Measurements from ENCODE around the gene SH2D7. TPM values are rescaled to one million over a fixed set of nuclear protein-coding genes. Genes with fewer than 3 reads are reported as not detected.

SH2D7 gene
- total and polyA plus RNA-seq, 2 experiments from 2014 or later: 0.31 TPM; not detected in 1

DNA sequence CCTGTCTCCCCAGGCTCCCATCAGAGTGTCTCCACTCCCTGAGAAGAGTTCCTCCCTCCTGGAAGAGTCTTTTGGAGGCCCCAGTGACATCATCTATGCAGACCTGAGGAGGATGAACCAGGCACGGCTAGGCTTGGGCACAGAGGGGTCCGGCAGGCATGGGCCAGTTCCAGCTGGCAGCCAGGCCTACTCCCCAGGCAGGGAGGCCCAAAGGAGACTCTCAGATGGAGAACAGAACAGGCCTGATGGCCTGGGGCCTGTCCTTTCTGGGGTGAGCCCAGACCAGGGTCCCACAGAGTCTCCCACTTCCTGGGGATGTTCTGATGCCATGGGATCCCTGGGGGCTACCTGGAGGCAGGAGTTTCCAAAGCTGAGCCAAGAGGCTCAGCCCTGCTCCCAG lies 8.5 kb downstream of the SH2D7 start:
- Histone ChIP-seq H2AFZ (no peak overlapping the region), H3K27me3 (ENCODE audit: insufficient read depth) (no peaks in the 10 kb centered on the region), H3K4me1 (ENCODE audit: insufficient read depth) (no peaks in the 10 kb centered on the region), H3K4me3 (no peak overlapping the region), H3K9me2 (ENCODE audit: insufficient read depth) (no peaks in the 10 kb centered on the region), H3K79me2 (replicated peaks; ENCODE audit: insufficient read depth) (no peaks in the 10 kb centered on the region), H3K4me2 (no peak overlapping the region), H3K27ac (ENCODE audit: low read depth) (no peak overlapping the region), H3F3A (replicated peaks; ENCODE audit: low read depth) (no peaks in the 10 kb centered on the region), H3K36me3 (ENCODE audit: insufficient read depth) (no peaks in the 10 kb centered on the region), H4K20me1 (replicated peaks; ENCODE audit: insufficient read depth) (no peaks in the 10 kb centered on the region)
- H3K27ac Mint-ChIP-seq: no peak overlapping the region
- H3K4me1 Mint-ChIP-seq: no peaks in the 10 kb centered on the region
- H3K36me3 Mint-ChIP-seq (ENCODE audit: low read depth): peaks cover 3% of the 10 kb centered on the region; the same call in 1 of the 3 replicates
- no peak for ATAC-seq
- H3K9me3 Mint-ChIP-seq: no peaks in the 10 kb centered on the region
- H3K27me3 Mint-ChIP-seq (ENCODE audit: insufficient read depth, low read depth, poor library complexity): peaks cover 8% of the 10 kb centered on the region
- DNase-seq (ENCODE audit: low spot score): no peak
- no peak overlapping the region for H3K4me3 Mint-ChIP-seq
- TF ChIP-seq ZNF331 (CRISPR knock-in tag; IDR thresholded peaks at IDR 0.05; ENCODE audit: low read depth) (no peak), ZNF114 (CRISPR knock-in tag; IDR thresholded peaks at IDR 0.05) (no peak), EZH2 (IDR thresholded peaks at IDR 0.05; ENCODE audit: low read depth, unreplicated experiment) (no peak), POLR2AphosphoS5 (IDR thresholded peaks at IDR 0.05; ENCODE audit: low read depth) (no peak), EZH2phosphoT487 (IDR thresholded peaks at IDR 0.05; ENCODE audit: unreplicated experiment) (no peak), JUNB (IDR thresholded peaks at IDR 0.05; ENCODE audit: unreplicated experiment) (no peak), STAT1 (IDR thresholded peaks at IDR 0.05; ENCODE audit: unreplicated experiment) (no peak), NANOG (IDR thresholded peaks at IDR 0.05; ENCODE audit: borderline replicate concordance) (no peak), CREB1 (CRISPR knock-in tag; IDR thresholded peaks at IDR 0.05; ENCODE audit: low read depth) (no peak)
- TF ChIP-seq, protein P1, sequence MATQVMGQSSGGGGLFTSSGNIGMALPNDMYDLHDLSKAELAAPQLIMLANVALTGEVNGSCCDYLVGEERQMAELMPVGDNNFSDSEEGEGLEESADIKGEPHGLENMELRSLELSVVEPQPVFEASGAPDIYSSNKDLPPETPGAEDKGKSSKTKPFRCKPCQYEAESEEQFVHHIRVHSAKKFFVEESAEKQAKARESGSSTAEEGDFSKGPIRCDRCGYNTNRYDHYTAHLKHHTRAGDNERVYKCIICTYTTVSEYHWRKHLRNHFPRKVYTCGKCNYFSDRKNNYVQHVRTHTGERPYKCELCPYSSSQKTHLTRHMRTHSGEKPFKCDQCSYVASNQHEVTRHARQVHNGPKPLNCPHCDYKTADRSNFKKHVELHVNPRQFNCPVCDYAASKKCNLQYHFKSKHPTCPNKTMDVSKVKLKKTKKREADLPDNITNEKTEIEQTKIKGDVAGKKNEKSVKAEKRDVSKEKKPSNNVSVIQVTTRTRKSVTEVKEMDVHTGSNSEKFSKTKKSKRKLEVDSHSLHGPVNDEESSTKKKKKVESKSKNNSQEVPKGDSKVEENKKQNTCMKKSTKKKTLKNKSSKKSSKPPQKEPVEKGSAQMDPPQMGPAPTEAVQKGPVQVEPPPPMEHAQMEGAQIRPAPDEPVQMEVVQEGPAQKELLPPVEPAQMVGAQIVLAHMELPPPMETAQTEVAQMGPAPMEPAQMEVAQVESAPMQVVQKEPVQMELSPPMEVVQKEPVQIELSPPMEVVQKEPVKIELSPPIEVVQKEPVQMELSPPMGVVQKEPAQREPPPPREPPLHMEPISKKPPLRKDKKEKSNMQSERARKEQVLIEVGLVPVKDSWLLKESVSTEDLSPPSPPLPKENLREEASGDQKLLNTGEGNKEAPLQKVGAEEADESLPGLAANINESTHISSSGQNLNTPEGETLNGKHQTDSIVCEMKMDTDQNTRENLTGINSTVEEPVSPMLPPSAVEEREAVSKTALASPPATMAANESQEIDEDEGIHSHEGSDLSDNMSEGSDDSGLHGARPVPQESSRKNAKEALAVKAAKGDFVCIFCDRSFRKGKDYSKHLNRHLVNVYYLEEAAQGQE (IDR thresholded peaks at IDR 0.05; ENCODE audit: unreplicated experiment): no peak
- TF ChIP-seq, protein P2, sequence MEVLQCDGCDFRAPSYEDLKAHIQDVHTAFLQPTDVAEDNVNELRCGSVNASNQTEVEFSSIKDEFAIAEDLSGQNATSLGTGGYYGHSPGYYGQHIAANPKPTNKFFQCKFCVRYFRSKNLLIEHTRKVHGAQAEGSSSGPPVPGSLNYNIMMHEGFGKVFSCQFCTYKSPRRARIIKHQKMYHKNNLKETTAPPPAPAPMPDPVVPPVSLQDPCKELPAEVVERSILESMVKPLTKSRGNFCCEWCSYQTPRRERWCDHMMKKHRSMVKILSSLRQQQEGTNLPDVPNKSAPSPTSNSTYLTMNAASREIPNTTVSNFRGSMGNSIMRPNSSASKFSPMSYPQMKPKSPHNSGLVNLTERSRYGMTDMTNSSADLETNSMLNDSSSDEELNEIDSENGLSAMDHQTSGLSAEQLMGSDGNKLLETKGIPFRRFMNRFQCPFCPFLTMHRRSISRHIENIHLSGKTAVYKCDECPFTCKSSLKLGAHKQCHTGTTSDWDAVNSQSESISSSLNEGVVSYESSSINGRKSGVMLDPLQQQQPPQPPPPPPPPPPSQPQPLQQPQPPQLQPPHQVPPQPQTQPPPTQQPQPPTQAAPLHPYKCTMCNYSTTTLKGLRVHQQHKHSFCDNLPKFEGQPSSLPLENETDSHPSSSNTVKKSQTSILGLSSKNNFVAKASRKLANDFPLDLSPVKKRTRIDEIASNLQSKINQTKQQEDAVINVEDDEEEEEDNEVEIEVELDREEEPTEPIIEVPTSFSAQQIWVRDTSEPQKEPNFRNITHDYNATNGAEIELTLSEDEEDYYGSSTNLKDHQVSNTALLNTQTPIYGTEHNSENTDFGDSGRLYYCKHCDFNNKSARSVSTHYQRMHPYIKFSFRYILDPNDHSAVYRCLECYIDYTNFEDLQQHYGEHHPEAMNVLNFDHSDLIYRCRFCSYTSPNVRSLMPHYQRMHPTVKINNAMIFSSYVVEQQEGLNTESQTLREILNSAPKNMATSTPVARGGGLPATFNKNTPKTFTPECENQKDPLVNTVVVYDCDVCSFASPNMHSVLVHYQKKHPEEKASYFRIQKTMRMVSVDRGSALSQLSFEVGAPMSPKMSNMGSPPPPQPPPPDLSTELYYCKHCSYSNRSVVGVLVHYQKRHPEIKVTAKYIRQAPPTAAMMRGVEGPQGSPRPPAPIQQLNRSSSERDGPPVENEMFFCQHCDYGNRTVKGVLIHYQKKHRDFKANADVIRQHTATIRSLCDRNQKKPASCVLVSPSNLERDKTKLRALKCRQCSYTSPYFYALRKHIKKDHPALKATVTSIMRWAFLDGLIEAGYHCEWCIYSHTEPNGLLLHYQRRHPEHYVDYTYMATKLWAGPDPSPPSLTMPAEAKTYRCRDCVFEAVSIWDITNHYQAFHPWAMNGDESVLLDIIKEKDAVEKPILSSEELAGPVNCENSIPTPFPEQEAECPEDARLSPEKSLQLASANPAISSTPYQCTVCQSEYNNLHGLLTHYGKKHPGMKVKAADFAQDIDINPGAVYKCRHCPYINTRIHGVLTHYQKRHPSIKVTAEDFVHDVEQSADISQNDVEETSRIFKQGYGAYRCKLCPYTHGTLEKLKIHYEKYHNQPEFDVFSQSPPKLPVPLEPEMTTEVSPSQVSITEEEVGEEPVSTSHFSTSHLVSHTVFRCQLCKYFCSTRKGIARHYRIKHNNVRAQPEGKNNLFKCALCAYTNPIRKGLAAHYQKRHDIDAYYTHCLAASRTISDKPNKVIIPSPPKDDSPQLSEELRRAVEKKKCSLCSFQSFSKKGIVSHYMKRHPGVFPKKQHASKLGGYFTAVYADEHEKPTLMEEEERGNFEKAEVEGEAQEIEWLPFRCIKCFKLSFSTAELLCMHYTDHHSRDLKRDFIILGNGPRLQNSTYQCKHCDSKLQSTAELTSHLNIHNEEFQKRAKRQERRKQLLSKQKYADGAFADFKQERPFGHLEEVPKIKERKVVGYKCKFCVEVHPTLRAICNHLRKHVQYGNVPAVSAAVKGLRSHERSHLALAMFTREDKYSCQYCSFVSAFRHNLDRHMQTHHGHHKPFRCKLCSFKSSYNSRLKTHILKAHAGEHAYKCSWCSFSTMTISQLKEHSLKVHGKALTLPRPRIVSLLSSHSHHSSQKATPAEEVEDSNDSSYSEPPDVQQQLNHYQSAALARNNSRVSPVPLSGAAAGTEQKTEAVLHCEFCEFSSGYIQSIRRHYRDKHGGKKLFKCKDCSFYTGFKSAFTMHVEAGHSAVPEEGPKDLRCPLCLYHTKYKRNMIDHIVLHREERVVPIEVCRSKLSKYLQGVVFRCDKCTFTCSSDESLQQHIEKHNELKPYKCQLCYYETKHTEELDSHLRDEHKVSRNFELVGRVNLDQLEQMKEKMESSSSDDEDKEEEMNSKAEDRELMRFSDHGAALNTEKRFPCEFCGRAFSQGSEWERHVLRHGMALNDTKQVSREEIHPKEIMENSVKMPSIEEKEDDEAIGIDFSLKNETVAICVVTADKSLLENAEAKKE (CRISPR knock-in tag; IDR thresholded peaks at IDR 0.05): no peak
- TF ChIP-seq, protein P3, sequence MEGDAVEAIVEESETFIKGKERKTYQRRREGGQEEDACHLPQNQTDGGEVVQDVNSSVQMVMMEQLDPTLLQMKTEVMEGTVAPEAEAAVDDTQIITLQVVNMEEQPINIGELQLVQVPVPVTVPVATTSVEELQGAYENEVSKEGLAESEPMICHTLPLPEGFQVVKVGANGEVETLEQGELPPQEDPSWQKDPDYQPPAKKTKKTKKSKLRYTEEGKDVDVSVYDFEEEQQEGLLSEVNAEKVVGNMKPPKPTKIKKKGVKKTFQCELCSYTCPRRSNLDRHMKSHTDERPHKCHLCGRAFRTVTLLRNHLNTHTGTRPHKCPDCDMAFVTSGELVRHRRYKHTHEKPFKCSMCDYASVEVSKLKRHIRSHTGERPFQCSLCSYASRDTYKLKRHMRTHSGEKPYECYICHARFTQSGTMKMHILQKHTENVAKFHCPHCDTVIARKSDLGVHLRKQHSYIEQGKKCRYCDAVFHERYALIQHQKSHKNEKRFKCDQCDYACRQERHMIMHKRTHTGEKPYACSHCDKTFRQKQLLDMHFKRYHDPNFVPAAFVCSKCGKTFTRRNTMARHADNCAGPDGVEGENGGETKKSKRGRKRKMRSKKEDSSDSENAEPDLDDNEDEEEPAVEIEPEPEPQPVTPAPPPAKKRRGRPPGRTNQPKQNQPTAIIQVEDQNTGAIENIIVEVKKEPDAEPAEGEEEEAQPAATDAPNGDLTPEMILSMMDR (conservative IDR thresholded peaks at IDR 0.05; ENCODE audit: low read depth in 2 of 2): no peak
- TF ChIP-seq, protein P4, sequence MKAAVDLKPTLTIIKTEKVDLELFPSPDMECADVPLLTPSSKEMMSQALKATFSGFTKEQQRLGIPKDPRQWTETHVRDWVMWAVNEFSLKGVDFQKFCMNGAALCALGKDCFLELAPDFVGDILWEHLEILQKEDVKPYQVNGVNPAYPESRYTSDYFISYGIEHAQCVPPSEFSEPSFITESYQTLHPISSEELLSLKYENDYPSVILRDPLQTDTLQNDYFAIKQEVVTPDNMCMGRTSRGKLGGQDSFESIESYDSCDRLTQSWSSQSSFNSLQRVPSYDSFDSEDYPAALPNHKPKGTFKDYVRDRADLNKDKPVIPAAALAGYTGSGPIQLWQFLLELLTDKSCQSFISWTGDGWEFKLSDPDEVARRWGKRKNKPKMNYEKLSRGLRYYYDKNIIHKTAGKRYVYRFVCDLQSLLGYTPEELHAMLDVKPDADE (IDR thresholded peaks at IDR 0.05): no peak
